Right forelimb (tissue), 1 donor: Measurements from ENCODE around the gene MPIG6B.

Source experiments
- DNase-seq: peaks from one replicate; pipeline ENCODE4 v3.0.0-alpha.2; 2018

The MPIG6B gene

GRCh38 chr6:31739639-31740396, 16.6 kb downstream of the MPIG6B start, which contains the start of gene MSH5:
Gene MSH5, plus strand, starts transcription at chr6:31740005. Its CDS starts 462 bp downstream, at chr6:31740467.
- peak; percentile 99 for DNase-seq

GRCh38 chr6:31740397-31741223, 17.4 kb downstream of the MPIG6B start:
- DNase-seq: no peak

GRCh38 chr6:31741815-31742214, 18.6 kb downstream of the MPIG6B start:
- DNase-seq: no peak

- DNase-seq: no peak
Observed at GRCh38 chr6:31742894-31743293, 19.7 kb downstream of the MPIG6B start.

DNA sequence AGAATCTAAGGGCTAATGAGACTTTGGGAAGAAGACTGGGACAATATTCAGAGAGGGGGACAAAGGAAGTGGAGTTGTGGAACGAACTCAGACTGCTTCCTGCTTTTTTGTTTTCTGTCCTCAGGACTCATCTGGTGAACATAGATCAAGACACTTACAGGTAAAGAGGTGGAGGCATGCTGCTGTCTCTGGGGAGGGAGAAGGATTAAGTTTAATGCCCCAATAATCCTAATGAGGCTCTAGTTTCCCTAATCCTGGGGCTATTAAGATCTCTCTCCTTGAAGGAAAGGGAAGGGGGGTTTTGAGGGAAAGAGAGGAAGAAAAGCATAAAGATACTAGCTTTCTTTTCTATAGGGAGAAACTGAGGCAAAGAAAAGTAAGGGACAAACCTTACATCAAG, 21.2 kb downstream of the MPIG6B start:
- no peak for DNase-seq

GRCh38 chr6:31749301-31750036, 26.3 kb downstream of the MPIG6B start:
- no peak for DNase-seq

- DNase-seq: no peak
Observed at GRCh38 chr6:31750411-31751022, 27.3 kb downstream of the MPIG6B start.

- no peak for DNase-seq
Observed at GRCh38 chr6:31752739-31753319, 29.7 kb downstream of the MPIG6B start.

- DNase-seq: no peak
Observed at GRCh38 chr6:31758281-31758680, 35.1 kb downstream of the MPIG6B start.

DNA sequence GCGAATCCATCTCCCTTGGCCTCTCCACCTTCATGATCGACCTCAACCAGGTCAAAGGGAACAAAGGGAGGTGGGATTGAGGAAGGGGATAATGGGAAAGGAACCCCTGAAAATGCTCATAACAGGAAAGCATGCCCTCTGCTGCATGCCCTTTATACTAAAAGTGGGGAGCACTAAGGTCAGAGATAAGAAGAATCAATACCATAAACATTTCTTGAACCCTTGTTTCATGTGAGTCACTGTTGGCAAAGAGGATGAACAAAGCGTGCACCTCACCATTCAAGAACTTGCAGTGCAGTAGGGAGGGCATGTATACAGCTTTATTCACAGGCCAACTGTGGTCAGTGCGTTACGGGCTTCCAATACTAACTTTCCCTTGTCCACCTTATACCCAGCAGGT, 37.6 kb downstream of the MPIG6B start:
- DNase-seq: no peak

GRCh38 chr6:31761343-31761742, 38.2 kb downstream of the MPIG6B start:
- DNase-seq: no peak

- no peak for DNase-seq
Observed at GRCh38 chr6:31762356-31762755, 39.2 kb downstream of the MPIG6B start, which contains the start of gene SAPCD1. Gene SAPCD1, plus strand, starts transcription at chr6:31762656. Its CDS starts 399 bp downstream, at chr6:31763055.

GRCh38 chr6:31762878-31763618, 39.9 kb downstream of the MPIG6B start:
- no peak for DNase-seq

GRCh38 chr6:31763619-31763940, 40.4 kb downstream of the MPIG6B start:
- no peak for DNase-seq

GRCh38 chr6:31764198-31764597, 41.0 kb downstream of the MPIG6B start:
- DNase-seq: no peak

DNA sequence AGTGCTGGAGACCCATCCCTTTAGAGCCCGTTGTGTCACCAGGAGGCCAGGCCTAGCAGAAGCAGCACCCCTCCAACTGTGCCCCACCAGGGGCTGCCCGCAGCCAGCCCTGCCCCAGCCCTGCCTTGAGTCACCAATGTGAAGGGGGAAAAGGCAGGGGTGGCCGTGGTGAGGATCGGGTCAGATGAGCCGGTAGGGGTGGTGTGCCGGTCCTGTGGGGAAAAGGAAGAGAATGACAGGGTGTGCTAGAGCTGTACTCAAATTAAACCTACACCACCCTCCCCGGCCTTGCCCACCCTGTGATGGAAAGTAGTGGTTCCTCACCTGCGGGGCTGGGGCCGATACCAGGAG, 42.4 kb downstream of the MPIG6B start:
- no peak for DNase-seq

GRCh38 chr6:31765910-31766794, 43.0 kb downstream of the MPIG6B start:
- no peak for DNase-seq

DNA sequence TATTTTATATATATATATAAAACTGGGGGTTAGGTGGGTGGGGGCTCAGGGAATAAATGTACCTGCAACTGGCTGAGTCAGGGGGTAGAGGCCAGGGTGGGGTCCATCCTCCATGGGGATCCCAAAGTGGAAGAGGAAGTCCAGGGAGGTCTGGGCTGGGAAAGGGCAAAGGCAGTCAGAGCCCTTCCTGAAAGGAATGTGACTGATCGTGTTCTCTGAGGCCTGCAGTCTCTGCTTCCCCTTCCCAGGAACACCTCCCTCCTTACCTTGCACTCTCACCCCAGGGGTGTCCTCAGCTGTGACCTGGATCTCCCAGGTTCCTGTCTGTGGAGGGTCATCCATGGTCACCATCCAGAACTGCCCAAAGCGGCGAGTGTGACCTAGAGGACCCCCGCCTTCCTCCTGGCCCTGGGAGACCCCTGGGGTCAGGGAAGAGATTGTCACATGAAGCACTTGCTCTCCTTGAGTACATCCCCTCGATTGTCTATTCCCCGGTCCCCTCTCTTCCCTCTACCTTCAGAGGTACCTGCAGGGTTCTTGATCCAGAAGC, 44.0 kb downstream of the MPIG6B start:
- no peak for DNase-seq

GRCh38 chr6:31768363-31769257, 45.4 kb downstream of the MPIG6B start:
- no peak for DNase-seq
